ENCODE measurements around the gene POU2F3.

The POU2F3 gene

GRCh38 chr11:120335908-120336640 lies 96.1 kb downstream of the POU2F3 start, which contains the start of gene ARHGEF12 (continued):
- no peak for TF ChIP-seq ZNF747 (tag by site-specific recombination; IDR thresholded peaks at IDR 0.05)
- peak; percentile 67; the same call in 1 of the 2 replicates for TF ChIP-seq ZNF239 (tag by site-specific recombination; IDR thresholded peaks at IDR 0.05)
- TF ChIP-seq HOXC10 (CRISPR knock-in tag; IDR thresholded peaks at IDR 0.05): no peak
- TF ChIP-seq AEBP2 (tag by site-specific recombination; IDR thresholded peaks at IDR 0.05; ENCODE audit: borderline replicate concordance): no peak
- peak; percentile 60; the same call in 1 of the 2 replicates for TF ChIP-seq GFI1B (tag by site-specific recombination; IDR thresholded peaks at IDR 0.05)
- peak; percentile 85 for TF ChIP-seq TSHZ1 (tag by site-specific recombination; IDR thresholded peaks at IDR 0.05; ENCODE audit: borderline replicate concordance)
- peak; percentile 87 for TF ChIP-seq ZNF24 (tag by site-specific recombination; IDR thresholded peaks at IDR 0.05)
- no peak for TF ChIP-seq ZNF211 (tag by site-specific recombination; IDR thresholded peaks at IDR 0.05; ENCODE audit: low read depth)
- peak; percentile 11; the same call in 1 of the 2 replicates for TF ChIP-seq ZBTB20 (tag by site-specific recombination; IDR thresholded peaks at IDR 0.05)
- TF ChIP-seq BCL11A (tag by site-specific recombination; IDR thresholded peaks at IDR 0.05; ENCODE audit: low read depth): peak; percentile 74
- TF ChIP-seq SCRT1 (tag by site-specific recombination; IDR thresholded peaks at IDR 0.05; ENCODE audit: borderline replicate concordance): no peak
- 0 out of 2 replicates have a peak, but pooled peaks have one; percentile 29 for TF ChIP-seq ZNF221 (tag by site-specific recombination; IDR thresholded peaks at IDR 0.05; ENCODE audit: borderline replicate concordance)
- TF ChIP-seq PRDM1 (tag by site-specific recombination; IDR thresholded peaks at IDR 0.05): peak; percentile 69
- peak; percentile 92 for TF ChIP-seq KLF8 (tag by site-specific recombination; IDR thresholded peaks at IDR 0.05)
- no peak for TF ChIP-seq ZNF529 (tag by site-specific recombination; IDR thresholded peaks at IDR 0.05; ENCODE audit: insufficient replicate concordance)
- TF ChIP-seq ZBTB21 (tag by site-specific recombination; IDR thresholded peaks at IDR 0.05): peak; percentile 77
- TF ChIP-seq CTCF (tag by site-specific recombination; IDR thresholded peaks at IDR 0.05): peak; percentile 88
- no peak for TF ChIP-seq TRIM28 (IDR thresholded peaks at IDR 0.05; ENCODE audit: borderline replicate concordance, low read length)
- TF ChIP-seq ZNF629 (tag by site-specific recombination; IDR thresholded peaks at IDR 0.05): peak; percentile 89
- TF ChIP-seq ZFP3 (tag by site-specific recombination; IDR thresholded peaks at IDR 0.05; ENCODE audit: low read depth): no peak
- TF ChIP-seq ZNF398 (tag by site-specific recombination; IDR thresholded peaks at IDR 0.05): peak; percentile 70
- peak; percentile 69; the same call in 1 of the 2 replicates for TF ChIP-seq ZNF146 (tag by site-specific recombination; IDR thresholded peaks at IDR 0.05)
- peak; percentile 98 for TF ChIP-seq ZBTB7A (tag by site-specific recombination; IDR thresholded peaks at IDR 0.05; ENCODE audit: low read depth)
- peak; percentile 71 for TF ChIP-seq ZNF843 (tag by site-specific recombination; IDR thresholded peaks at IDR 0.05)
- TF ChIP-seq ZNF202 (tag by site-specific recombination; IDR thresholded peaks at IDR 0.05; ENCODE audit: borderline replicate concordance): no peak
- TF ChIP-seq ZNF266 (tag by site-specific recombination; IDR thresholded peaks at IDR 0.05; ENCODE audit: low read depth): no peak
- peak; percentile 70 for TF ChIP-seq WT1 (tag by site-specific recombination; IDR thresholded peaks at IDR 0.05)
- no peak for TF ChIP-seq ZNF768 (tag by site-specific recombination; IDR thresholded peaks at IDR 0.05)
- TF ChIP-seq ZNF621 (tag by site-specific recombination; IDR thresholded peaks at IDR 0.05): no peak
- TF ChIP-seq ZNF366 (tag by site-specific recombination; conservative IDR thresholded peaks at IDR 0.05): peak; percentile 47; the same call in 1 of the 2 replicates
- peak; percentile 92; the same call in 1 of the 2 replicates for TF ChIP-seq ZNF561 (tag by site-specific recombination; IDR thresholded peaks at IDR 0.05; ENCODE audit: borderline replicate concordance)
- peak; percentile 57; the same call in 1 of the 2 replicates for TF ChIP-seq KLF10 (tag by site-specific recombination; IDR thresholded peaks at IDR 0.05)
